Loucy (cell line): ENCODE data around the gene FHIT.

Experiments
- CTCF ChIP-seq: fragments of 200-600 bp; sonication (generic); conservative IDR thresholded peaks from 2 replicates; pipeline ENCODE4 v1.5.1; 2014; ENCODE audit warnings: mild to moderate bottlenecking, antibody characterized with exemption, low read length
- EZH2phosphoT487 ChIP-seq: fragments of 200-600 bp; IDR thresholded peaks from 2 replicates; pipeline ENCODE4 v1.6.1; 2018; ENCODE audit warnings: antibody characterized with exemption, mild to moderate bottlenecking, moderate library complexity, borderline replicate concordance

- TF ChIP-seq CTCF (no peak), EZH2phosphoT487 (no peak)
Observed at GRCh38 chr3:60030982-60031381, 1220.3 kb downstream of the FHIT start.
